Stimulated activated CD8-positive, alpha-beta memory T cell treated with anti-CD3 and anti-CD28 coated beads, Interleukin-4, amount 100 ng/mL, for 4 hours (primary cell): ENCODE results near the gene PEX7.
"Not testable (repeated sequence)": the region's sequence is repeated elsewhere in the genome, so short reads cannot be mapped to it uniquely, and the experiment has no call there.

Source experiments
- DNase-seq, 2 donors: peaks; one replicate each; pipeline ENCODE4 v3.0.0-alpha.2; 2020; ENCODE audit warnings: low read depth in 2 of 2, low spot score in 1 of 2

The PEX7 gene

GRCh38 chr6:136950436-136951126, 128.2 kb downstream of the PEX7 start:
- no peak for DNase-seq

GRCh38 chr6:136952714-136953260, 130.4 kb downstream of the PEX7 start:
- no peak for DNase-seq

- no peak for DNase-seq
Observed at GRCh38 chr6:136955123-136955522, 132.7 kb downstream of the PEX7 start.

- no peak for DNase-seq
Observed at GRCh38 chr6:136956590-136957544, 134.5 kb downstream of the PEX7 start.

GRCh38 chr6:136958168-136958567, 135.8 kb downstream of the PEX7 start:
- no peak for DNase-seq

- DNase-seq = no peak
Observed at GRCh38 chr6:136959471-136959891, 137.1 kb downstream of the PEX7 start.

- DNase-seq = not testable (repeated sequence)
Observed at GRCh38 chr6:136959935-136960334, 137.5 kb downstream of the PEX7 start.

- DNase-seq = no peak
Observed at GRCh38 chr6:136960781-136961180, 138.4 kb downstream of the PEX7 start.

- no peak for DNase-seq
Observed at GRCh38 chr6:136961848-136962247, 139.5 kb downstream of the PEX7 start.

- DNase-seq = no peak
Observed at GRCh38 chr6:136962661-136963060, 140.3 kb downstream of the PEX7 start.

- no peak for DNase-seq
Observed at GRCh38 chr6:136963259-136963658, 140.9 kb downstream of the PEX7 start.
